BE2C (cell line): ENCODE results near the gene RNF214.

Source experiments
- DNase-seq: peaks from one replicate; pipeline ENCODE4 v3.0.0-alpha.2; 2020
- H3K27me3 ChIP-seq: fragments of 250-450 bp; sonication (Bioruptor Pico); 2 replicates; pipeline ENCODE4 v1.5.1; 2020; ENCODE audit warnings: mild to moderate bottlenecking
- H3K36me3 ChIP-seq: fragments of 250-450 bp; sonication (Bioruptor Pico); 2 replicates; pipeline ENCODE4 v1.5.1; 2020; ENCODE audit warnings: mild to moderate bottlenecking
- H3K4me1 ChIP-seq: fragments of 250-450 bp; sonication (Bioruptor Pico); 2 replicates; pipeline ENCODE4 v1.5.1; 2020
- H3K4me3 ChIP-seq: 2 replicates; pipeline ENCODE4 v1.5.1; 2011; ENCODE audit warnings: low read depth, low read length
- H3K9me3 ChIP-seq: fragments of 250-450 bp; sonication (Bioruptor Pico); 2 replicates; pipeline ENCODE4 v1.5.1; 2020
- TF ChIP-seq, protein P1 (sequence below): IDR thresholded peaks from 2 replicates; pipeline ENCODE4 v1.5.1; 2012; ENCODE audit warnings: mild to moderate bottlenecking, low read depth, low read length

RNF214 gene

DNA sequence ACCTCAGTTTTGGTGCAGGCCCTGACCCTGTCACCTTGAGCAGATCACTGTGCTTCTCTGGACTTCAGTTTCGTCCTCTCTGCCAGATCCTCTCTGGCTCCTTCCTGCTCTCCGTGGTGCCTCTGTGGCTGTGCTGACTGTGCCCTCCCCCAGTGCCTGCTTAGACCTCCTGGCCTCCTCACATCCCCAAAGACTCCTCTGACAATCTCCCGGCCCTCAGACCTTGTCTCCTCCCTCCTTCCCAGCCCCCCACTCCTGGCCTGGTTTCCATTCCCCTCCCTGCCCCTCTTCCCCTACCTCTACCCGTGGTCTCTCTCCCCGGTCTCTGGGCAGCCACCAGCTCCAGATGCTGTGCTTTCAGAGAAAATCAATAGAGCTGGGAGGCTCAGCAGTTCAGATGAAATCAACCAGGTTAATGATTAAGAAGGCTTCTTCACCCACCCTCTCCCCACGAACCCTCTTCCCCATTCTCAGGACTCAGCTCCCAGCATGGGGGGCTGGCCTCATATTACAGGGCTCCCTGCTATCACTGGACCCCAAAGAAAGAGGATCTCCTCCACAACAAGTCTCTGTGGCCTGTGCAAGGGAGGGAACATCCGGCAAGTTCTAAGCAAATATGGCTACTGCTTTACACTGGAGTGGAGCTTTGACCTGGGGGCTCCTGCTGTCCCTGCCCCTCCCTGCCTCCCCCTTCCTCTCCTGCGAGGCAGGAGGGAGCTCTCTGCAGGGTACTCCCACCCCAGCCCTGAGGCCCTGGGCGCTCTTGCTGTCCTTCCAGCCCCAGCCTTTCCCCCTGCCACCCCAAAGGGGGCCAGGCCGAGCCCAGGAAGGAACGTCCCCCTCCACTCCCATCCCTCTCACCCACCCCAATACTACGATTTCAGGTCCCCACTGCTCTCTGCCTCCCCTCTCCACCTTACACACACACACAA is 67.1 kb downstream of the RNF214 start:
- peaks cover 3% of the 10 kb centered on the region; the same call in 1 of the 2 replicates for H3K36me3 ChIP-seq
- H3K9me3 ChIP-seq, result no peaks in the 10 kb centered on the region
- peak; percentile 24 for DNase-seq
- TF ChIP-seq, protein P1, sequence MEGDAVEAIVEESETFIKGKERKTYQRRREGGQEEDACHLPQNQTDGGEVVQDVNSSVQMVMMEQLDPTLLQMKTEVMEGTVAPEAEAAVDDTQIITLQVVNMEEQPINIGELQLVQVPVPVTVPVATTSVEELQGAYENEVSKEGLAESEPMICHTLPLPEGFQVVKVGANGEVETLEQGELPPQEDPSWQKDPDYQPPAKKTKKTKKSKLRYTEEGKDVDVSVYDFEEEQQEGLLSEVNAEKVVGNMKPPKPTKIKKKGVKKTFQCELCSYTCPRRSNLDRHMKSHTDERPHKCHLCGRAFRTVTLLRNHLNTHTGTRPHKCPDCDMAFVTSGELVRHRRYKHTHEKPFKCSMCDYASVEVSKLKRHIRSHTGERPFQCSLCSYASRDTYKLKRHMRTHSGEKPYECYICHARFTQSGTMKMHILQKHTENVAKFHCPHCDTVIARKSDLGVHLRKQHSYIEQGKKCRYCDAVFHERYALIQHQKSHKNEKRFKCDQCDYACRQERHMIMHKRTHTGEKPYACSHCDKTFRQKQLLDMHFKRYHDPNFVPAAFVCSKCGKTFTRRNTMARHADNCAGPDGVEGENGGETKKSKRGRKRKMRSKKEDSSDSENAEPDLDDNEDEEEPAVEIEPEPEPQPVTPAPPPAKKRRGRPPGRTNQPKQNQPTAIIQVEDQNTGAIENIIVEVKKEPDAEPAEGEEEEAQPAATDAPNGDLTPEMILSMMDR, result no peak
- H3K27me3 ChIP-seq, result no peaks in the 10 kb centered on the region
- peaks cover 11% of the 10 kb centered on the region for H3K4me1 ChIP-seq
- H3K4me3 ChIP-seq, result no peak overlapping the region

DNA sequence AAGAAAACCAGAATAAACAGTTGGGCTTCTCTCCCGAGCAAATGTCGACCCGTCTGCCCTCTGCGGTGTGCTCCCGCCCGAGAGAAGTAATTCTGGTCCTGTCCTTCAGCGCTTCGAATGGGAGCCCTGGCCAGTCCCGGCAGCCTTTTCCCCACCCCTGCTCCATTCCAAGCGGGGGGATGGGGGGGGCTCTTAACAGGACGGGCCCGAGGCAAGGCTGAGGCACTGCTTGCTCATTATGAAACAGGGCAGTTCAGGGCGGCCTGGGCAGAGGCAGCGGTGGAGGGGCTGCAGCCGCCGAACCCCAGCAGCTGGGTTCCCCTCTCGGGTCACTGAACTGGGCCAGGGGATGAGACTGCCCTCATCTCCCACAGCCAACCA is 67.8 kb downstream of the RNF214 start:
- TF ChIP-seq, protein P1, result no peak
- Histone ChIP-seq H3K27me3 (no peaks in the 10 kb centered on the region), H3K9me3 (no peaks in the 10 kb centered on the region), H3K4me1 (peaks cover 11% of the 10 kb centered on the region), H3K36me3 (peaks cover 3% of the 10 kb centered on the region; the same call in 1 of the 2 replicates), H3K4me3 (no peak overlapping the region)
- DNase-seq, result peak; percentile 20

DNA sequence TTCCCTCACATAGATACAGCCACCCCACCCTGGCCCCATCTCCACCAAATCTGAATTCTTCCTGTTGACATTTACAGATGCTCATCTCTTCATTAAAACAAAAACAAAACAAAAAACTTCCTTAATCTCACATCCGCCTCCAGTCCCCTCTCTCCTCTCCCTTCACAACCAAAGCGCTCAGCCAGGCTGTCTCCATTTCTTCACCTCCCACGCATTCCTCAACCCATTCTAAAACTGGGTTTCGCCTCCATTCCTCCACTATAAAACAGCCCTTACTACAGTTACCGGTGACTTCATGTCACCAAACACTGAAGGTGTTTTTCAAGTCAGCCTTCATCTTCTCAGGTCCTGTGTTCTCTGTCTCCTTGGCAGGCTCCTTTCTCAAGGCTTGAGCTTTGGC is 68.3 kb downstream of the RNF214 start:
- TF ChIP-seq, protein P1, result no peak
- no peaks in the 10 kb centered on the region for H3K27me3 ChIP-seq

DNA sequence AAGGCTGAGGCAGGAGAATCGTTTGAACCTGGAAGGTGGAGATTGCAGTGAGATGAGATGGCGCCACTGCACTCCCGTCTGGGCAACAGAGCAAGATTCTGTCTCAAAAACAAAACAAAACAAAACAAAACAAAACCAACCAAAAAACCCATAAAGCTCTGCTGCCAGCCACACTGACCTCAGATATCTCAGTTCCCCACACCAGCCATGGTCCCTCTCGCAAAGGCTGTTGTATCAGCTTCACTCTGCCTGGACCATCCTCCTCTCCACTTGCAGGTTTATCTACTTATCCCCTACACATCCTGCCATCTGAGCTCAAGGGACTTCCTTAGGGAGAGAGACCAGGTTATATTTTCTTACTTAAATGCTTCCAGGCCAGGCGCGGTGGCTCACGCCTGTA is 69.8 kb downstream of the RNF214 start:
- Histone ChIP-seq H3K27me3 (no peaks in the 10 kb centered on the region), H3K4me1 (peaks cover 11% of the 10 kb centered on the region), H3K9me3 (no peaks in the 10 kb centered on the region), H3K4me3 (no peak overlapping the region), H3K36me3 (no peaks in the 10 kb centered on the region)
- no peak for DNase-seq
- TF ChIP-seq, protein P1, result no peak

More for the DNA sequence above, 68.3 kb downstream of the RNF214 start:
- no peaks in the 10 kb centered on the region for H3K9me3 ChIP-seq
- no peak overlapping the region for H3K4me3 ChIP-seq
- no peak for DNase-seq
- peaks cover 11% of the 10 kb centered on the region for H3K4me1 ChIP-seq
- no peaks in the 10 kb centered on the region for H3K36me3 ChIP-seq

DNA sequence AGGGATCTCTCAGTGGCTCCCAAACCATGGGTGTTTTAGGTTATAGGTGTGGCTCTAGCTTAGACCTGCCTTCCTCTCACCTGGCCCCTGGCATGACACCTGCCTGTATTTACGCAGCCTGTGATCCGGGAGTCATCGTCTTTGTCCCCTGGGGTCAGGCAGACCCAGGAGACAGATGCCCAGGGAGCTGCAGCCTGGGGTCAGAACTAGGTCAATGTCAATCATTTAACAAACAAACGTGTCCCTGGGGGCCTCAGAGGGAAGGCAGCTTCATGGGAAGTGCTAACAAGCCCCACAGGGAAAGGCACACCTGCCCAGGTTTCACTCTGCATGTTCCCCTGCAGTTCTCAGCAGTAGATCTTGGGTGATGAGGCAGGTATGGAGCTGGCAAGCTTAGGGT is 70.6 kb downstream of the RNF214 start:
- TF ChIP-seq, protein P1, result no peak
- H3K36me3 ChIP-seq, result no peaks in the 10 kb centered on the region
- no peaks in the 10 kb centered on the region for H3K9me3 ChIP-seq
- peaks cover 11% of the 10 kb centered on the region for H3K4me1 ChIP-seq
- no peak overlapping the region for H3K4me3 ChIP-seq
- no peaks in the 10 kb centered on the region for H3K27me3 ChIP-seq
- no peak for DNase-seq
